K562 (cell line): ENCODE measurements around the gene PAH. TPM values are rescaled to one million over a fixed set of nuclear protein-coding genes. Genes with fewer than 3 reads are reported as not detected.

Experiments
- ATAC-seq: fragments of 200-7000 bp; cut with Tn5 transposase; 3 replicates; pipeline ENCODE4 v1.9.1; 2020; ENCODE audit warnings: moderate library complexity
- BruUV-seq: library from RNA; stranded (reverse); fragments of 400-500 nt; replicated peaks from 2 replicates; lab custom pipeline; 2021; lab: Mats Ljungman, UMichigan
- CTCF ChIA-PET: fragments of 300-600 bp; formaldehyde crosslinking; extraction: SDS; loops from one replicate; lab custom pipeline; 2021; ENCODE audit warnings: low intra/inter-chr PET ratio; lab: Yijun Ruan, JAX
- POLR2A ChIA-PET: fragments of 300-600, 350-650 bp; sonication (Branson Sonifier 250); formaldehyde crosslinking; extraction: SDS; loops from one replicate; lab custom pipeline; 2021; ENCODE audit warnings: antibody characterized with exemption, inconsistent platforms; lab: Yijun Ruan, JAX
- DNase-seq, 4 experiments: peaks; one replicate each; pipeline versions ENCODE4 v3.0.0 to v3.0.0-alpha.2; 2011 to 2018; ENCODE audit warnings: low spot score in 3 of 4, mixed read lengths in 3 of 4; ENCODE audit errors: extremely low read depth in 1 of 4
- FAIRE-seq: peaks from 2 replicates; lab custom pipeline; 2011; peaks lifted over from hg19 to GRCh38; lab: Jason Lieb, UNC
- H2AFZ ChIP-seq: 2 replicates; pipeline ENCODE4 v1.6.0; 2011; ENCODE audit warnings: low read depth, low read length, control low read depth, inconsistent platforms
- H3K27ac ChIP-seq: fragments of 200-600 bp; 3 replicates; pipeline ENCODE4 v1.8.0; 2011; ENCODE audit warnings: low read depth, mild to moderate bottlenecking, control low read depth, inconsistent platforms, low read length, moderate library complexity, mixed read lengths; ENCODE audit errors: extremely low read depth
- H3K27me3 ChIP-seq, 2 experiments: fragments of 300-600 bp in 1 of 2; 2 replicates in 1 of 2; 3 replicates in 1 of 2; pipeline versions ENCODE4 v1.6.0 to v1.8.0; 2011; ENCODE audit warnings: inconsistent platforms in 2 of 2, low read length in 2 of 2, mild to moderate bottlenecking in 1 of 2, mixed read lengths in 1 of 2, moderate library complexity in 1 of 2; ENCODE audit not compliant: control insufficient read depth in 2 of 2, insufficient read depth in 2 of 2
- H3K36me3 ChIP-seq: fragments of 300-600 bp; 3 replicates; pipeline ENCODE4 v1.8.0; 2011; ENCODE audit warnings: mild to moderate bottlenecking, low read length, inconsistent platforms; ENCODE audit not compliant: control insufficient read depth, insufficient read depth
- H3K4me1 ChIP-seq, 2 experiments: fragments of 200-600 bp in 1 of 2; replicated peaks in 1 of 2; 2 replicates in 1 of 2; 3 replicates in 1 of 2; pipeline versions ENCODE4 v1.5.1 to v1.8.0; 2011; ENCODE audit warnings: inconsistent platforms in 2 of 2, low read length in 2 of 2, mild to moderate bottlenecking in 1 of 2, mixed read lengths in 1 of 2, moderate library complexity in 1 of 2; ENCODE audit not compliant: control insufficient read depth in 2 of 2, insufficient read depth in 2 of 2
- H3K4me2 ChIP-seq: 2 replicates; pipeline ENCODE4 v1.6.1; 2011; ENCODE audit warnings: low read length, control low read depth, inconsistent platforms, mixed read lengths; ENCODE audit not compliant: insufficient read depth
- H3K4me3 ChIP-seq: fragments of 200-600 bp; sonication (generic), shearing (Covaris generic); 2 replicates; pipeline ENCODE4 v1.5.1; 2016; ENCODE audit warnings: control low read depth, inconsistent platforms
- H3K79me2 ChIP-seq: fragments of 200-600 bp; 3 replicates; pipeline ENCODE4 v1.8.0; 2011; ENCODE audit warnings: low read length, inconsistent platforms; ENCODE audit not compliant: control insufficient read depth, insufficient read depth
- H3K9ac ChIP-seq, 2 experiments: 2 replicates each; pipeline versions ENCODE4 v1.6.0 to v1.6.1; 2011; ENCODE audit warnings: low read depth in 2 of 2, low read length in 2 of 2, control low read depth in 1 of 2, inconsistent platforms in 1 of 2, mild to moderate bottlenecking in 1 of 2, mixed read lengths in 1 of 2; ENCODE audit not compliant: insufficient read depth in 1 of 2
- H3K9me1 ChIP-seq: one replicate; pipeline ENCODE4 v1.6.0; 2011; ENCODE audit warnings: inconsistent platforms, mild to moderate bottlenecking, low read length, moderate library complexity; ENCODE audit not compliant: control insufficient read depth, insufficient read depth
- H3K9me3 ChIP-seq: replicated peaks from 2 replicates; pipeline ENCODE4 v1.5.1; 2011; ENCODE audit warnings: low read depth, low read length, inconsistent platforms; ENCODE audit not compliant: control insufficient read depth, insufficient read depth
- H4K20me1 ChIP-seq: replicated peaks from 2 replicates; pipeline ENCODE4 v1.6.1; 2011; ENCODE audit warnings: low read length, inconsistent platforms, mixed read lengths; ENCODE audit not compliant: control insufficient read depth, insufficient read depth
- CHD4 ChIP-seq: fragments of 200-600 bp; sonication (generic); IDR thresholded peaks from 3 replicates; pipeline ENCODE4 v1.6.1; 2012; ENCODE audit warnings: low read depth, mild to moderate bottlenecking, mixed read lengths, low read length, inconsistent platforms; ENCODE audit not compliant: insufficient read depth, insufficient replicate concordance, poor library complexity, severe bottlenecking
- GABPB2 ChIP-seq: fragments of 250-450 bp; sonication (Bioruptor Pico); conservative IDR thresholded peaks from 2 replicates; pipeline ENCODE4 v1.5.1; 2021; ENCODE audit warnings: mild to moderate bottlenecking
- KDM4B ChIP-seq, 2 experiments: fragments of 450-650 bp in 1 of 2; sonication (generic) in 1 of 2; IDR thresholded peaks; 2 replicates each; pipeline ENCODE4 v1.6.1; 2016 to 2017; ENCODE audit warnings: borderline replicate concordance in 2 of 2, antibody characterized with exemption in 1 of 2, low read depth in 1 of 2, mild to moderate bottlenecking in 1 of 2
- KLF13 ChIP-seq: fragments of 450-650 bp; IDR thresholded peaks from 2 replicates; pipeline ENCODE4 v1.6.1; 2016; ENCODE audit warnings: missing genetic modification characterization, low read depth, mild to moderate bottlenecking, missing compliant biosample characterization, moderate library complexity, borderline replicate concordance
- WGBS: fragments of 100-300 bp; shearing (Covaris generic); methylation state at CpG from one replicate; pipeline ENCODE4 v1.1.6; 2016; ENCODE audit warnings: low coverage, mixed read lengths; ENCODE audit not compliant: insufficient coverage; ENCODE audit errors: missing lambda C conversion rate; 5-methylcytosine and 5-hydroxymethylcytosine counted together
- in situ Hi-C: fragments of 300-500 bp; cut with MboI; formaldehyde crosslinking; loops from 4 replicates; pipeline ENCODE4 v1.15.0; 2018; ENCODE audit warnings: inconsistent platforms, mixed read lengths
- intact Hi-C: fragments of 100-400 bp; cut with micrococcal nuclease; formaldehyde crosslinking; loops from 2 replicates; pipeline ENCODE4 v1.14.2; 2022
- polyA plus RNA-seq, 8 experiments: library from polyadenylated mRNA; depleted of rRNA in 4 of 8; stranded (reverse) in 5 of 8; unstranded in 3 of 8; fragments of >200 nt; fragmentation: Nextera tagmentation in 2 of 8; fragmentation: Illumina TruSeq in 1 of 8; extraction: Ambion mirVana in 2 of 8; extraction: Trizol in 1 of 8; gene quantifications; 2 replicates each; pipeline versions ENCODE4 v1.2.1 to v1.2.3, GENCODE V29; 2011 to 2014; ENCODE audit warnings: inconsistent platforms in 1 of 8, missing spikeins in 1 of 8
- total RNA-seq, 7 experiments: library from RNA; depleted of rRNA in 6 of 7; stranded (reverse); fragments of >200 nt in 6 of 7; fragmentation: Illumina TruSeq in 2 of 7; extraction: Trizol in 2 of 7; gene quantifications; 2 replicates each; pipeline versions ENCODE4 v1.2.1 to v1.2.3, GENCODE V29; 2011 to 2021; ENCODE audit warnings: low replicate concordance in 1 of 7
- TF ChIP-seq, protein P1 (sequence below): sonication (generic); formaldehyde crosslinking; IDR thresholded peaks from 2 replicates; pipeline ENCODE4 v1.8.0; 2023; ENCODE audit warnings: mild to moderate bottlenecking, missing genetic modification reagents
- TF ChIP-seq, protein P2 (sequence below): fragments of 450-650 bp; formaldehyde crosslinking; conservative IDR thresholded peaks from 2 replicates; pipeline ENCODE4 v1.4.0; 2022; ENCODE audit warnings: mild to moderate bottlenecking, missing genetic modification characterization

PAH gene
- total and polyA plus RNA-seq, 9 of the 15 experiments (the other 6 are each of a cell fraction or from before 2014, with no cell fraction given): 0.13 to 0.75 (median 0.69) TPM; not detected in 6

DNA sequence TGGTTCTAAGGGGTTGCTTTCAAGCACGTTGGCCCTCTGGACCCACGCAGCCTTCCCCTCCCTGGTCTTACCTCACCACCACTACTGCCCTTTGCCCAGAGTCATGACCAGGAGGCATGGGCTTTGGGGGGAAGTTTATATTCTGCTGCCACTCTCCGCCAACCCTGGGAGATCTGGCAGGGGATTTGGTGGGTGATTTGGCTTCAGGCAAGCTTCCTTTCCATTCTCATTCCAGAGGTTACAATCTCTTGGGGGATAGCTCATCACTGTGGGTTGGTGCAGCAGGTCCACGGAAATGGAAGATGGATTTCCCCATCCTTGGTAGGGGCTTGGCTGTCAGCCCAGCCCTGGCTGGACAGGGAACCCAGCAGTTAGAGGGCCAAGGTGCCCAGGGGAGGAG, 6.3 kb downstream of the PAH start:
- in situ Hi-C loops: no loop called here
- POLR2A ChIA-PET: interaction anchor here (1.0 kb wide), 1 partner anchor 1126 kb away, joined by 4 read pairs; no protein-coding TSS in a partner anchor

More for the DNA sequence above, 6.3 kb downstream of the PAH start:
- WGBS: 0% methylated on average over 4 of the region's 4 CpGs
- H3K4me2 ChIP-seq: no peak overlapping the region
- FAIRE-seq (no peak), DNase-seq (no peak), ATAC-seq (no peak)
- H3K9me1 ChIP-seq: no peaks in the 10 kb centered on the region
- H3K4me3 ChIP-seq: no peak overlapping the region
- H3K36me3 ChIP-seq: no peaks in the 10 kb centered on the region
- H3K9ac ChIP-seq: no peak overlapping the region
- CTCF ChIA-PET: no interaction called here
- no peak overlapping the region for H2AFZ ChIP-seq
- BruUV-seq: no TSS peak
- H3K79me2 ChIP-seq: no peaks in the 10 kb centered on the region
- H3K27ac ChIP-seq: no peak overlapping the region
- TF ChIP-seq CHD4 (no peak), GABPB2 (no peak), KLF13 (no peak), KDM4B (IDR thresholded peaks at IDR 0.05; ENCODE audit: borderline replicate concordance in 2 of 2, low read depth in 1 of 2) (no peak)
- TF ChIP-seq, protein P1, sequence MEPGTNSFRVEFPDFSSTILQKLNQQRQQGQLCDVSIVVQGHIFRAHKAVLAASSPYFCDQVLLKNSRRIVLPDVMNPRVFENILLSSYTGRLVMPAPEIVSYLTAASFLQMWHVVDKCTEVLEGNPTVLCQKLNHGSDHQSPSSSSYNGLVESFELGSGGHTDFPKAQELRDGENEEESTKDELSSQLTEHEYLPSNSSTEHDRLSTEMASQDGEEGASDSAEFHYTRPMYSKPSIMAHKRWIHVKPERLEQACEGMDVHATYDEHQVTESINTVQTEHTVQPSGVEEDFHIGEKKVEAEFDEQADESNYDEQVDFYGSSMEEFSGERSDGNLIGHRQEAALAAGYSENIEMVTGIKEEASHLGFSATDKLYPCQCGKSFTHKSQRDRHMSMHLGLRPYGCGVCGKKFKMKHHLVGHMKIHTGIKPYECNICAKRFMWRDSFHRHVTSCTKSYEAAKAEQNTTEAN (CRISPR knock-in tag): no peak
- TF ChIP-seq, protein P2, sequence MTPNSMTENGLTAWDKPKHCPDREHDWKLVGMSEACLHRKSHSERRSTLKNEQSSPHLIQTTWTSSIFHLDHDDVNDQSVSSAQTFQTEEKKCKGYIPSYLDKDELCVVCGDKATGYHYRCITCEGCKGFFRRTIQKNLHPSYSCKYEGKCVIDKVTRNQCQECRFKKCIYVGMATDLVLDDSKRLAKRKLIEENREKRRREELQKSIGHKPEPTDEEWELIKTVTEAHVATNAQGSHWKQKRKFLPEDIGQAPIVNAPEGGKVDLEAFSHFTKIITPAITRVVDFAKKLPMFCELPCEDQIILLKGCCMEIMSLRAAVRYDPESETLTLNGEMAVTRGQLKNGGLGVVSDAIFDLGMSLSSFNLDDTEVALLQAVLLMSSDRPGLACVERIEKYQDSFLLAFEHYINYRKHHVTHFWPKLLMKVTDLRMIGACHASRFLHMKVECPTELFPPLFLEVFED (CRISPR knock-in tag): no peak
- H3K27me3 ChIP-seq: no peaks in the 10 kb centered on the region
- H4K20me1 ChIP-seq: no peaks in the 10 kb centered on the region
- no peaks in the 10 kb centered on the region for H3K9me3 ChIP-seq
- H3K4me1 ChIP-seq: no peaks in the 10 kb centered on the region
- intact Hi-C loops: no loop called here
